ENCODE data around the gene AFG1L.

GRCh38 chr6:108274546-108274945, 20.3 kb upstream of the AFG1L start:
- TF ChIP-seq MEF2A (IDR thresholded peaks at IDR 0.05; ENCODE audit: borderline replicate concordance, low read depth): no peak
- TF ChIP-seq, protein P1, sequence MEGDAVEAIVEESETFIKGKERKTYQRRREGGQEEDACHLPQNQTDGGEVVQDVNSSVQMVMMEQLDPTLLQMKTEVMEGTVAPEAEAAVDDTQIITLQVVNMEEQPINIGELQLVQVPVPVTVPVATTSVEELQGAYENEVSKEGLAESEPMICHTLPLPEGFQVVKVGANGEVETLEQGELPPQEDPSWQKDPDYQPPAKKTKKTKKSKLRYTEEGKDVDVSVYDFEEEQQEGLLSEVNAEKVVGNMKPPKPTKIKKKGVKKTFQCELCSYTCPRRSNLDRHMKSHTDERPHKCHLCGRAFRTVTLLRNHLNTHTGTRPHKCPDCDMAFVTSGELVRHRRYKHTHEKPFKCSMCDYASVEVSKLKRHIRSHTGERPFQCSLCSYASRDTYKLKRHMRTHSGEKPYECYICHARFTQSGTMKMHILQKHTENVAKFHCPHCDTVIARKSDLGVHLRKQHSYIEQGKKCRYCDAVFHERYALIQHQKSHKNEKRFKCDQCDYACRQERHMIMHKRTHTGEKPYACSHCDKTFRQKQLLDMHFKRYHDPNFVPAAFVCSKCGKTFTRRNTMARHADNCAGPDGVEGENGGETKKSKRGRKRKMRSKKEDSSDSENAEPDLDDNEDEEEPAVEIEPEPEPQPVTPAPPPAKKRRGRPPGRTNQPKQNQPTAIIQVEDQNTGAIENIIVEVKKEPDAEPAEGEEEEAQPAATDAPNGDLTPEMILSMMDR (IDR thresholded peaks at IDR 0.05): no peak
- no peak for TF ChIP-seq MXI1 (IDR thresholded peaks at IDR 0.05; ENCODE audit: low read depth, low read length)
- no peak for TF ChIP-seq RAD21 (IDR thresholded peaks at IDR 0.05; ENCODE audit: low read length)
- TF ChIP-seq TAF1 (IDR thresholded peaks at IDR 0.05; ENCODE audit: borderline replicate concordance, low read depth, low read length): no peak
- TF ChIP-seq EP300 (IDR thresholded peaks at IDR 0.05; ENCODE audit: borderline replicate concordance in 1 of 2, low read depth in 1 of 2, low read length in 1 of 2): no peak
- TF ChIP-seq, protein P2, sequence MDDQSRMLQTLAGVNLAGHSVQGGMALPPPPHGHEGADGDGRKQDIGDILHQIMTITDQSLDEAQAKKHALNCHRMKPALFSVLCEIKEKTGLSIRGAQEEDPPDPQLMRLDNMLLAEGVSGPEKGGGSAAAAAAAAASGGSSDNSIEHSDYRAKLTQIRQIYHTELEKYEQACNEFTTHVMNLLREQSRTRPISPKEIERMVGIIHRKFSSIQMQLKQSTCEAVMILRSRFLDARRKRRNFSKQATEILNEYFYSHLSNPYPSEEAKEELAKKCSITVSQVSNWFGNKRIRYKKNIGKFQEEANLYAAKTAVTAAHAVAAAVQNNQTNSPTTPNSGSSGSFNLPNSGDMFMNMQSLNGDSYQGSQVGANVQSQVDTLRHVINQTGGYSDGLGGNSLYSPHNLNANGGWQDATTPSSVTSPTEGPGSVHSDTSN (IDR thresholded peaks at IDR 0.05): no peak
- TF ChIP-seq, protein P3, sequence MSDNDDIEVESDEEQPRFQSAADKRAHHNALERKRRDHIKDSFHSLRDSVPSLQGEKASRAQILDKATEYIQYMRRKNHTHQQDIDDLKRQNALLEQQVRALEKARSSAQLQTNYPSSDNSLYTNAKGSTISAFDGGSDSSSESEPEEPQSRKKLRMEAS (IDR thresholded peaks at IDR 0.05; ENCODE audit: low read depth): no peak

All from SK-N-SH (cell line).